Ishikawa (cell line): ENCODE measurements around the gene SDR39U1.

Experiments used
- CREB1 ChIP-seq: IDR thresholded peaks from 2 replicates; pipeline ENCODE4 v1.6.1; 2012; ENCODE audit warnings: low read depth
- FOXM1 ChIP-seq: IDR thresholded peaks from 2 replicates; pipeline ENCODE4 v1.6.1; 2012; ENCODE audit warnings: low read depth, borderline replicate concordance
- MAX ChIP-seq: IDR thresholded peaks from 2 replicates; pipeline ENCODE4 v1.6.1; 2012
- NFIC ChIP-seq: IDR thresholded peaks from 2 replicates; pipeline ENCODE4 v1.6.1; 2012
- RAD21 ChIP-seq: IDR thresholded peaks from 2 replicates; pipeline ENCODE4 v1.6.1; 2012; ENCODE audit warnings: low read depth
- TAF1 ChIP-seq: IDR thresholded peaks from 2 replicates; pipeline ENCODE4 v1.6.1; 2012; ENCODE audit warnings: low read depth, mild to moderate bottlenecking
- ZBTB7A ChIP-seq: IDR thresholded peaks from 2 replicates; pipeline ENCODE4 v1.6.1; 2012; ENCODE audit warnings: low read depth

- TF ChIP-seq ZBTB7A, result no peak
- no peak for TF ChIP-seq MAX
- TF ChIP-seq TAF1, result no peak
- no peak for TF ChIP-seq CREB1
- TF ChIP-seq RAD21, result peak; percentile 96
- TF ChIP-seq FOXM1, result no peak
- TF ChIP-seq NFIC, result peak; percentile 37; the same call in 1 of the 2 replicates
Measured at GRCh38 chr14:24431569-24432258, 10.9 kb downstream of the SDR39U1 start.
